ENCODE measurements around the gene MPND.

The MPND gene

DNA sequence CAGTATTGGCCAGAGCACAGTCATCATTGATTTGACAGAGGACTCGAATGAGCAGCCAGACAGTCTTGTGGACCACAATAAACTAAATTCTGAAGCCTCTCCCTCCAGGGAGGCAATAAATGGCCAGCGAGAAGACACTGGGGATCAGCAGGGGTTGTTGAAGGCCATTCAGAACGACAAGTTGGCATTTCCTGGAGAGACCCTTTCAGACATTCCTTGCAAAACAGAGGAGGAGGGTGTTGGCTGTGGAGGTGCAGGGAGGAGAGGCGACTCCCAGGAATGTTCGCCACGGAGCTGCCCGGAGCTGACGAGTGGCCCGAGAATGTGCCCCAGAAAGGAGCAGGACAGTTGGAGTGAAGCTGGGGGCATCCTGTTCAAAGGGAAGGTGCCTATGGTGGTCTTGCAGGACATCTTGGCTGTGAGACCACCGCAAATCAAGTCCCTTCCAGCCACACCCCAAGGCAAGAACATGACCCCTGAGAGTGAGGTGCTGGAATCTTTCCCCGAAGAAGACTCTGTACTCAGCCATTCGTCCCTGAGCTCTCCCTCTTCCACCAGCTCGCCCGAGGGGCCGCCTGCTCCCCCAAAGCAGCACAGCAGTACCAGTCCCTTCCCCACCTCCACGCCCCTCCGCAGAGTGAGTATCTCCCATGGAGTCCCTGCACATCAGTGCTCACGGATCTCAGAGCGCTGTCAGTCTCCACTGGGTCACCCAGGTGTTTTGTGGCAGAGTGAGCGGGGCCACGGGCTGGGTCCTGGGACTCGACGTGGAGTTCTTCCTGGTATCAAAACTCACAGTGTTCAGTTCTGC lies 66.0 kb downstream of the MPND start:
- no peak for DNase-seq

Data from RPMI8226 (cell line).